ENCODE data around the gene TOX3.

The TOX3 gene

DNA sequence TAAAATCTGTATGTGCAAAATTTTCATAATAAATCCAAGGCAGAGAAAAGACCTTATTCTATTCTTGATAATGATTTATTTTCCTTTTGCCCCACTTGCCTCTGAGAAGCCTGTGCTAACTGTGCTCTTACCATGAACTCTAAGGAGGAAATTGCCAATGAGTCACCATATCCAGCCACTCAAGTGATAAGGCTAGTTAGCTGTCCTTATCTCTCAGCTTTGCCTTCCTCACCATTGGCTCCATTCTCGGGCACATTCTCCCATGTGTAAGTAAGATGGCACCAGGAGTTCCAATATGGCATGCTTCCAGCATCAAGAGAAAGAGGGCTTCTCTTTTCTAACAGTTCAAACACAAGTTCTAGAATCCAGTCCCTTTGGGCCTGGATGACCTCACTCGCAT, 142.4 kb downstream of the TOX3 start:
- no peaks in the 10 kb centered on the region for H3K4me1 ChIP-seq (ENCODE audit: control insufficient read depth, low read depth, low read length)
- no peak overlapping the region for H3K27ac ChIP-seq (ENCODE audit: low read length)
- H3K27me3 ChIP-seq (ENCODE audit: control insufficient read depth, insufficient read depth, low read length), result no peaks in the 10 kb centered on the region
- no peaks in the 10 kb centered on the region for H3K9me3 ChIP-seq (ENCODE audit: control insufficient read depth, low read depth, low read length)
- no peak overlapping the region for H3K9ac ChIP-seq (ENCODE audit: low read length)
- H3K36me3 ChIP-seq (ENCODE audit: control insufficient read depth, low read depth, low read length), result no peaks in the 10 kb centered on the region
- H3K4me3 ChIP-seq (ENCODE audit: low read length), result no peak overlapping the region

DNA sequence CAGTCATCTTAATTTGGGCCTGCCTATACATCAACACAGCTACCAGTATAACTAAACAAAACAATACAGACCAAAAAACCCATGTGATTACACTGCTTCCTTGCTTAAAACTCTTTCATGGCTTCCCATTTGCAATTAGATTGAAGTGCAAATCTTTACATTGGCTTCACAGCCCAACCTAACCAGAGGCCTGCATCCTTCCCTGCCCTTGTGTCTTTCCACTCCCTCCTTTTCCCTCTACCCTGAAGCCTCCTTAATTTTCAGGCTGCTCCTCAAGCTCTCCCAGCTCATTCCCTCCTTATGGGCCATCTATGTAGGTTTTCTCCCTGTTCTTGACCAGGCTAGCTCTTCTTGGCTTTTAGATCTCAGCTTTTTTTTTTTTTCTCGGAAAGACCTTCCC, 147.8 kb downstream of the TOX3 start:
- Histone ChIP-seq H3K4me3 (ENCODE audit: low read length) (no peak overlapping the region), H3K36me3 (ENCODE audit: control insufficient read depth, low read depth, low read length) (no peaks in the 10 kb centered on the region), H3K27ac (ENCODE audit: low read length) (no peak overlapping the region), H3K9ac (ENCODE audit: low read length) (no peak overlapping the region), H3K27me3 (ENCODE audit: control insufficient read depth, insufficient read depth, low read length) (no peaks in the 10 kb centered on the region), H3K4me1 (ENCODE audit: control insufficient read depth, low read depth, low read length) (no peaks in the 10 kb centered on the region), H3K9me3 (ENCODE audit: control insufficient read depth, low read depth, low read length) (no peaks in the 10 kb centered on the region)

- no peaks in the 10 kb centered on the region for H3K36me3 ChIP-seq (ENCODE audit: control insufficient read depth, low read depth, low read length)
- H3K27me3 ChIP-seq (ENCODE audit: control insufficient read depth, insufficient read depth, low read length), result no peaks in the 10 kb centered on the region
- no peak overlapping the region for H3K27ac ChIP-seq (ENCODE audit: low read length)
- H3K4me1 ChIP-seq (ENCODE audit: control insufficient read depth, low read depth, low read length), result no peaks in the 10 kb centered on the region
- H3K9ac ChIP-seq (ENCODE audit: low read length), result no peak overlapping the region
- no peak overlapping the region for H3K4me3 ChIP-seq (ENCODE audit: low read length)
- no peaks in the 10 kb centered on the region for H3K9me3 ChIP-seq (ENCODE audit: control insufficient read depth, low read depth, low read length)
Observed at GRCh38 chr16:52398491-52398960, 148.4 kb downstream of the TOX3 start.

- no peaks in the 10 kb centered on the region for H3K36me3 ChIP-seq (ENCODE audit: control insufficient read depth, low read depth, low read length)
Observed at GRCh38 chr16:52398021-52398420, 148.9 kb downstream of the TOX3 start.

DNA sequence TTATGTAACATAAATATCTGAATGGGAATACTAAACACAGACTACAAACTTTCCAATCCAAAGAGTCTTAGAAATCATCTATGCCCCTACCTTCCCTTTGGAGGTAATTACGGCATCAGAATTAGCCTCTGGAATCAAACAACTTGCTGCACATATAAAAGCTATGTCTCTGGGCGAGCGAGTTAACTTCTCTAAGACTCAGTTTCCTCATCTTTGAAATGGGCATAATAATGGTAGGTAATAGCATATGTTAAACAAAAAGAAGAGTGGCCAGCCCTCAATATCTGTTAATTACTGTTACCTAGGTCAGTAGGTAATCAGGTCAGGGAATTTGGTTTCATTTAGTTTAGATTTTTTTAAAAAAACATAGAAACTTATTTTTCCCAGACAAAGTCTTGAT, 153.5 kb downstream of the TOX3 start:
- H3K9ac ChIP-seq (ENCODE audit: low read length), result no peak overlapping the region
- H3K4me3 ChIP-seq (ENCODE audit: low read length), result no peak overlapping the region
- no peaks in the 10 kb centered on the region for H3K9me3 ChIP-seq (ENCODE audit: control insufficient read depth, low read depth, low read length)
- H3K4me1 ChIP-seq (ENCODE audit: control insufficient read depth, low read depth, low read length), result no peaks in the 10 kb centered on the region
- no peaks in the 10 kb centered on the region for H3K36me3 ChIP-seq (ENCODE audit: control insufficient read depth, low read depth, low read length)
- no peak overlapping the region for H3K27ac ChIP-seq (ENCODE audit: low read length)
- no peaks in the 10 kb centered on the region for H3K27me3 ChIP-seq (ENCODE audit: control insufficient read depth, insufficient read depth, low read length)

More at GRCh38 chr16:52398021-52398420, 148.9 kb downstream of the TOX3 start:
- Histone ChIP-seq H3K27ac (ENCODE audit: low read length) (no peak overlapping the region), H3K9ac (ENCODE audit: low read length) (no peak overlapping the region), H3K4me1 (ENCODE audit: control insufficient read depth, low read depth, low read length) (no peaks in the 10 kb centered on the region), H3K9me3 (ENCODE audit: control insufficient read depth, low read depth, low read length) (no peaks in the 10 kb centered on the region), H3K27me3 (ENCODE audit: control insufficient read depth, insufficient read depth, low read length) (no peaks in the 10 kb centered on the region), H3K4me3 (ENCODE audit: low read length) (no peak overlapping the region)

- no peak overlapping the region for H3K9ac ChIP-seq (ENCODE audit: low read length)
- H3K4me3 ChIP-seq (ENCODE audit: low read length), result no peak overlapping the region
- no peak overlapping the region for H3K27ac ChIP-seq (ENCODE audit: low read length)
- H3K36me3 ChIP-seq (ENCODE audit: control insufficient read depth, low read depth, low read length), result no peaks in the 10 kb centered on the region
- H3K9me3 ChIP-seq (ENCODE audit: control insufficient read depth, low read depth, low read length), result no peaks in the 10 kb centered on the region
- H3K4me1 ChIP-seq (ENCODE audit: control insufficient read depth, low read depth, low read length), result peaks cover under 1% of the 10 kb centered on the region
- H3K27me3 ChIP-seq (ENCODE audit: control insufficient read depth, insufficient read depth, low read length), result no peaks in the 10 kb centered on the region
Observed at GRCh38 chr16:52389045-52389444, 157.9 kb downstream of the TOX3 start.
